DND-41 (cell line): ENCODE results near the gene ARHGAP45.

Experiments used
- EZH2 ChIP-seq: IDR thresholded peaks from 3 replicates; pipeline ENCODE4 v1.6.1; 2012; ENCODE audit warnings: borderline replicate concordance, low read depth, mild to moderate bottlenecking, moderate library complexity, low read length, inconsistent platforms; ENCODE audit not compliant: severe bottlenecking
- TF ChIP-seq, protein P1 (sequence below): IDR thresholded peaks from 2 replicates; pipeline ENCODE4 v1.5.1; 2012; ENCODE audit warnings: borderline replicate concordance, low read length, moderate library complexity, mild to moderate bottlenecking; ENCODE audit not compliant: poor library complexity, severe bottlenecking; ENCODE audit errors: extremely low read depth

DNA sequence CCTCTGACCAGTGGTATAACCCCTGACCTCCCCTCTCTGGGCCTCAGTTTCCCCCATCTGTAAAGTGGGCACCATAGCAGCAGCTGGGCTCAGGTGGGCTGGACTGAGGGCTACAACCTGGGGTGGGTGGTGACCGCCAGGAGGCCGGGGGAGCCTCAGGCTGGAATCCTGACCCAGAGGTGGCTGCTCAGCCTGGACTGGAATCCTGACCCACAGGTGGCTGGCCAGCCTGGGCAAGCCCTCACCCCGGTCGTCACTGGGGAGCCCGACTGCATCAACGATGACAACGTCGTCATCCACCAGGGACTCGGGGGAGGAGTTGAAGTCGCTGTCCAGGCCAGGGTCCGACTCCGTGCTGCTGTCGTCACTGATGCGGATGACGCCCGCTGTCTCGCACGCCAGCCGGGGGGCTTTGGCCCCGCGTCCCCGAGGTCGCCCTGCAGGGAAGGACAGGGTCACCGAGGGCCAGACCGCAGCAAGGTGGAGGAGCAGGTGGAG lies 47.1 kb downstream of the ARHGAP45 start:
- TF ChIP-seq, protein P1, sequence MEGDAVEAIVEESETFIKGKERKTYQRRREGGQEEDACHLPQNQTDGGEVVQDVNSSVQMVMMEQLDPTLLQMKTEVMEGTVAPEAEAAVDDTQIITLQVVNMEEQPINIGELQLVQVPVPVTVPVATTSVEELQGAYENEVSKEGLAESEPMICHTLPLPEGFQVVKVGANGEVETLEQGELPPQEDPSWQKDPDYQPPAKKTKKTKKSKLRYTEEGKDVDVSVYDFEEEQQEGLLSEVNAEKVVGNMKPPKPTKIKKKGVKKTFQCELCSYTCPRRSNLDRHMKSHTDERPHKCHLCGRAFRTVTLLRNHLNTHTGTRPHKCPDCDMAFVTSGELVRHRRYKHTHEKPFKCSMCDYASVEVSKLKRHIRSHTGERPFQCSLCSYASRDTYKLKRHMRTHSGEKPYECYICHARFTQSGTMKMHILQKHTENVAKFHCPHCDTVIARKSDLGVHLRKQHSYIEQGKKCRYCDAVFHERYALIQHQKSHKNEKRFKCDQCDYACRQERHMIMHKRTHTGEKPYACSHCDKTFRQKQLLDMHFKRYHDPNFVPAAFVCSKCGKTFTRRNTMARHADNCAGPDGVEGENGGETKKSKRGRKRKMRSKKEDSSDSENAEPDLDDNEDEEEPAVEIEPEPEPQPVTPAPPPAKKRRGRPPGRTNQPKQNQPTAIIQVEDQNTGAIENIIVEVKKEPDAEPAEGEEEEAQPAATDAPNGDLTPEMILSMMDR = no peak
- TF ChIP-seq EZH2 = no peak
